ENCODE results near the gene OR52A5. TPM values are rescaled to one million over a fixed set of nuclear protein-coding genes. Genes with fewer than 3 reads are reported as not detected.

OR52A5 gene
- not detected in 2 replicates for total RNA-seq (2014; rRNA removed)
- not detected for Bru-seq, nascent RNA
- BruChase-seq, experiment 1, labeled RNA remaining after a 6-hour chase: not detected
- not detected for BruChase-seq, experiment 2, labeled RNA remaining after a 2-hour chase
- long read RNA-seq: 0 reads

DNA sequence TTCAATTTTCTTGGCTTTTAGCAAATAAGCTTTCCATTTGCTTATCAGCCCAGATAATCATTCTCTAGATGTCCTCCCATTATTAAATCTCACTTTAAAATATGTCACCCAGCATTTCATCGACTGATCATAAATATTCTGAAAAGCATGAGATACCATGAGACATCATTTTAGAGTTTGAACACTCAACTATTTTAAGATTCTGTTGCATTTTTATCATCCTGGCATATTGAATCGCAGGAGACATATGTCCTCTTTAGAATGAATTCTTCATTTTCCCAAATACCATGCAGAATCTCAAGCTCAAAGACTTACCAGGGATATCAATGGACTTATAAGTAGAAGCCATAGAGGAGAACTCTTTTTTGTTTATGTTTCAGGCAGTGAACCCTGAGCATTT is at the start of gene OR52A5:
TSS of gene OR52A5 (minus strand) at position 361 of the 400 bp plus-strand sequence. CDS start 5,714 bp downstream, outside the sequence.
- intact Hi-C loops (cut with micrococcal nuclease): no loop called here
- Histone ChIP-seq H3K79me2 (ENCODE audit: low read length) (no peaks in the 10 kb centered on the region), H3K27ac (ENCODE audit: low read length) (no peak within 1 kb of the TSS), H3K9me2 (replicated peaks; ENCODE audit: low read length) (no peaks in the 10 kb centered on the region), H3K4me2 (ENCODE audit: low read length) (no peak within 1 kb of the TSS), H2AFZ (ENCODE audit: low read length) (no peak within 1 kb of the TSS), H3F3A (ENCODE audit: low read length, unreplicated experiment) (no peaks in the 10 kb centered on the region), H3K4me1 (ENCODE audit: insufficient read depth, low read length) (no peaks in the 10 kb centered on the region), H3K9ac (ENCODE audit: low read length) (no peak within 1 kb of the TSS), H3K9me3 (ENCODE audit: low read length) (no peaks in the 10 kb centered on the region), H4K20me1 (ENCODE audit: low read length) (no peaks in the 10 kb centered on the region), H3K4me3 (ENCODE audit: low read length) (no peak within 1 kb of the TSS), H3K36me3 (ENCODE audit: low read depth, low read length) (no peaks in the 10 kb centered on the region), H3K27me3 (ENCODE audit: low read length) (0 out of 2 replicates have a peak, but pooled peaks cover 5% of the 10 kb centered on the region)
- ChIA-PET CTCF (no interaction called here), POLR2A (ENCODE audit: unreplicated experiment) (no interaction called here)
- DNase-seq (no peak), ATAC-seq (no peak)
- TF ChIP-seq CTCF (conservative IDR thresholded peaks at IDR 0.05; ENCODE audit: low read depth, low read length): no peak
- no peak for TF ChIP-seq EZH2 (IDR thresholded peaks at IDR 0.05; ENCODE audit: low read length, unreplicated experiment)
- no peak for TF ChIP-seq EZH2phosphoT487 (IDR thresholded peaks at IDR 0.05; ENCODE audit: borderline replicate concordance, low read length)
- BruUV-seq (replicated peaks): no TSS peak

DNA sequence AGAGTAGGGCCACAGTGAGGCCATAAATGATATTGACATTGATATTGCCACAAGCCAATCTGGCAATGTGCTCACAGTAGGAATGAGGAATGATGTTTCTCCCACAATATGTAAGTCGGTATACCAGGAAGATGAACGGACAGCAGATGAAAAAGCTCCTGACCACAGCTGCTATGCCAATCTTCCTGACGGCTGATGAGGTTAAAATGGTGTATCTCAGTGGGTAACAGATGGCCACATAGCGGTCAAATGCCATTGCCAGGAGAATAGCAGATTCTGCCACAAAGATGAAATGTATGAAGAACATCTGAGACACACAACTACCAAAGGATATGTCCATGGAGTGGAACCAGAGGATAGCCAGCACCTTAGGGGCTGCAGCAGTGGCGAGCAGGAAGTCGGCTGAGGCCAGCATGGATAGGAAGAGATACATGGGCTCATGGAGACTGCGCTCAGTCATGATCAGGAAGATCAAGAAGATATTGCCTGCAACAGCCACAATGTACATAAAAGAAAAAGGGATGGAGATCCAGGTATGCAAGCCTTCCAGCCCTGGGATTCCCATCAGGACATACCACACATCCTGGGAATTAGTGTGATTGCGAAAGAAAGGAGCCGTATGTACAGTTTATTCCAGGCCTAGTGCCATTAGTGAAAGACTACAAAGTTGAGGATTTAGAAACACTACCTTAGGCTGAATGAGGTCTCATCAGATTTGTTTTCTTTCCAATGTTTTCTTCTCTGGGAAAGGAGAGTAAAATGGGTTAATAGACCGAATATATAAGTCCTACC is 40.1 kb upstream of the OR52A5 start:
- Histone ChIP-seq H3K27me3 (ENCODE audit: low read length) (no peaks in the 10 kb centered on the region), H3F3A (ENCODE audit: low read length, unreplicated experiment) (no peaks in the 10 kb centered on the region), H3K9me3 (ENCODE audit: low read length) (no peaks in the 10 kb centered on the region), H3K9me2 (replicated peaks; ENCODE audit: low read length) (no peaks in the 10 kb centered on the region), H3K4me1 (ENCODE audit: insufficient read depth, low read length) (no peaks in the 10 kb centered on the region), H3K4me3 (ENCODE audit: low read length) (no peak overlapping the region), H3K27ac (ENCODE audit: low read length) (no peak overlapping the region), H3K79me2 (ENCODE audit: low read length) (no peaks in the 10 kb centered on the region), H3K9ac (ENCODE audit: low read length) (no peak overlapping the region), H3K4me2 (ENCODE audit: low read length) (no peak overlapping the region), H3K36me3 (ENCODE audit: low read depth, low read length) (no peaks in the 10 kb centered on the region), H2AFZ (ENCODE audit: low read length) (no peak overlapping the region), H4K20me1 (ENCODE audit: low read length) (no peaks in the 10 kb centered on the region)
- CTCF ChIA-PET: no interaction called here
- no TSS peak for BruUV-seq (replicated peaks)
- intact Hi-C loops (cut with micrococcal nuclease): no loop called here
- TF ChIP-seq CTCF (conservative IDR thresholded peaks at IDR 0.05; ENCODE audit: low read depth, low read length) (no peak), EZH2phosphoT487 (IDR thresholded peaks at IDR 0.05; ENCODE audit: borderline replicate concordance, low read length) (no peak), EZH2 (IDR thresholded peaks at IDR 0.05; ENCODE audit: low read length, unreplicated experiment) (no peak)
- POLR2A ChIA-PET (ENCODE audit: unreplicated experiment): no interaction called here
- DNase-seq: no peak
- ATAC-seq: no peak

DNA sequence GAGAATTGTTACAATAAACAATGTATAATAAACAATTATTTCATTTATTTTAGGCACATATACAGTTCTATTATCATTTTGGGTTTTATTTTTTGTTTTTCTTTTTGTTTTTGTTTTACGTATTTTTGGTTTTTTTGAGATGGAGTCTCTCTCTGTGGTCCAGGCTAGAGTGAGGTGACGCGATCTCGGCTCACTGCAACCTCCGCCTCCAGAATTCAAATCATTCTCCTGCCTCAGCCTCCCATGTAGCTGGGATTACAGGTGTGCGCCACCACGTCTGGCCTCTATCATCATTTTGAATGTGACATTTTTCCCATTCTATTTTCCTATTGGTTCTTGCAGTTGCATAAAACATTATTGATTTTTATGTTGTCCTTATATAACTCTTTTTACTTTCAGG is 36.8 kb upstream of the OR52A5 start:
- Histone ChIP-seq H3K4me3 (ENCODE audit: low read length) (no peak overlapping the region), H3K27me3 (ENCODE audit: low read length) (no peaks in the 10 kb centered on the region), H3K9me2 (replicated peaks; ENCODE audit: low read length) (no peaks in the 10 kb centered on the region), H3K79me2 (ENCODE audit: low read length) (no peaks in the 10 kb centered on the region), H3K36me3 (ENCODE audit: low read depth, low read length) (no peaks in the 10 kb centered on the region), H4K20me1 (ENCODE audit: low read length) (no peaks in the 10 kb centered on the region), H3F3A (ENCODE audit: low read length, unreplicated experiment) (no peaks in the 10 kb centered on the region), H3K9ac (ENCODE audit: low read length) (no peak overlapping the region), H2AFZ (ENCODE audit: low read length) (no peak overlapping the region), H3K9me3 (ENCODE audit: low read length) (no peaks in the 10 kb centered on the region), H3K27ac (ENCODE audit: low read length) (no peak overlapping the region), H3K4me1 (ENCODE audit: insufficient read depth, low read length) (no peaks in the 10 kb centered on the region), H3K4me2 (ENCODE audit: low read length) (no peak overlapping the region)
- CTCF ChIA-PET: no interaction called here
- POLR2A ChIA-PET (ENCODE audit: unreplicated experiment): no interaction called here
- TF ChIP-seq CTCF (conservative IDR thresholded peaks at IDR 0.05; ENCODE audit: low read depth, low read length) (no peak), EZH2 (IDR thresholded peaks at IDR 0.05; ENCODE audit: low read length, unreplicated experiment) (no peak), EZH2phosphoT487 (IDR thresholded peaks at IDR 0.05; ENCODE audit: borderline replicate concordance, low read length) (no peak)
- no peak for DNase-seq
- no TSS peak for BruUV-seq (replicated peaks)
- no peak for ATAC-seq
- intact Hi-C loops (cut with micrococcal nuclease): no loop called here

All from PC-3 (cell line).